Body of pancreas (tissue), 4 donors: ENCODE measurements around the gene R3HDM2.

Experiments
- CTCF ChIP-seq, 7 experiments: fragments of 450-650 bp in 4 of 7; fragments of 200-600 bp in 3 of 7; sonication (generic) in 3 of 7; IDR thresholded peaks; one replicate each; pipeline ENCODE4 v1.5.1; 2016 to 2019; ENCODE audit warnings: antibody characterized with exemption in 7 of 7
- POLR2A ChIP-seq, 3 donors: fragments of 450-650 bp; IDR thresholded peaks; one replicate each; pipeline ENCODE4 v1.6.1; 2016; ENCODE audit warnings: antibody characterized with exemption in 3 of 3, mild to moderate bottlenecking in 2 of 3

GRCh38 chr12:57420482-57420881 lies 10.4 kb downstream of the R3HDM2 start:
- TF ChIP-seq CTCF (IDR thresholded peaks at IDR 0.05) (no peak), POLR2A (IDR thresholded peaks at IDR 0.05) (no peak)
